Activated gamma-delta T cell treated with anti-CD3 and anti-CD28 coated beads, Interleukin-2, amount 50 U/mL, for 16 hours (primary cell): ENCODE results near the gene RBBP5.

ENCODE experiments used
- DNase-seq: peaks from one replicate; pipeline ENCODE4 v3.0.0-alpha.2; 2020; ENCODE audit warnings: low read depth

RBBP5 gene

GRCh38 chr1:205074084-205074483 is 47.7 kb downstream of the RBBP5 start:
- DNase-seq: no peak

GRCh38 chr1:205073511-205073910 is 48.3 kb downstream of the RBBP5 start:
- no peak for DNase-seq

- no peak for DNase-seq
Observed at GRCh38 chr1:205072881-205073280, 48.9 kb downstream of the RBBP5 start.

- DNase-seq: no peak
Observed at GRCh38 chr1:205072286-205072685, 49.5 kb downstream of the RBBP5 start.

- no peak for DNase-seq
Observed at GRCh38 chr1:205071801-205072200, 50.0 kb downstream of the RBBP5 start.

GRCh38 chr1:205071028-205071409 is 50.8 kb downstream of the RBBP5 start:
- DNase-seq: no peak

- DNase-seq: no peak
Observed at GRCh38 chr1:205069371-205070125, 52.2 kb downstream of the RBBP5 start.

- DNase-seq: no peak
Observed at GRCh38 chr1:205068457-205069040, 53.2 kb downstream of the RBBP5 start.

- no peak for DNase-seq
Observed at GRCh38 chr1:205068001-205068400, 53.8 kb downstream of the RBBP5 start.

GRCh38 chr1:205067031-205067430 is 54.7 kb downstream of the RBBP5 start:
- no peak for DNase-seq

GRCh38 chr1:205066141-205066818 is 55.5 kb downstream of the RBBP5 start:
- no peak for DNase-seq

GRCh38 chr1:205065666-205066065 is 56.1 kb downstream of the RBBP5 start:
- DNase-seq: no peak

- DNase-seq: no peak
Observed at GRCh38 chr1:205064741-205065316, 56.9 kb downstream of the RBBP5 start.

GRCh38 chr1:205064301-205064700 is 57.5 kb downstream of the RBBP5 start:
- no peak for DNase-seq

GRCh38 chr1:205062895-205063294 is 58.9 kb downstream of the RBBP5 start:
- DNase-seq: no peak

- DNase-seq: no peak
Observed at GRCh38 chr1:205062319-205062718, 59.5 kb downstream of the RBBP5 start.

- peak; percentile 42 for DNase-seq
Observed at GRCh38 chr1:205061665-205062069, 60.1 kb downstream of the RBBP5 start.

GRCh38 chr1:205061227-205061626 is 60.6 kb downstream of the RBBP5 start:
- no peak for DNase-seq

- DNase-seq: no peak
Observed at GRCh38 chr1:205060746-205061145, 61.0 kb downstream of the RBBP5 start.

- no peak for DNase-seq
Observed at GRCh38 chr1:205059660-205060059, 62.1 kb downstream of the RBBP5 start.

- DNase-seq: no peak
Observed at GRCh38 chr1:205058853-205059252, 62.9 kb downstream of the RBBP5 start.

- no peak for DNase-seq
Observed at GRCh38 chr1:205057808-205058575, 63.8 kb downstream of the RBBP5 start.
